ENCODE data around the gene NFATC3. TPM values are rescaled to one million over a fixed set of nuclear protein-coding genes. Genes with fewer than 3 reads are reported as not detected.

The NFATC3 gene
- total RNA-seq, 1 experiment from 2014 or later: 12.1 TPM

GRCh38 chr16:68055395-68055794, 29.8 kb upstream of the NFATC3 start:
- POLR2A ChIA-PET (ENCODE audit: unreplicated experiment): no interaction called here
- Histone ChIP-seq H3F3A (ENCODE audit: low read length, unreplicated experiment) (no peaks in the 10 kb centered on the region), H3K36me3 (ENCODE audit: low read depth, low read length) (0 out of 2 replicates have a peak, but pooled peaks cover 2% of the 10 kb centered on the region), H3K27ac (ENCODE audit: low read length) (no peak overlapping the region), H3K4me3 (ENCODE audit: low read length) (no peak overlapping the region), H4K20me1 (ENCODE audit: low read length) (no peaks in the 10 kb centered on the region), H3K79me2 (ENCODE audit: low read length) (no peaks in the 10 kb centered on the region), H3K9me3 (ENCODE audit: low read length) (no peaks in the 10 kb centered on the region), H3K9me2 (replicated peaks; ENCODE audit: low read length) (no peaks in the 10 kb centered on the region), H2AFZ (ENCODE audit: low read length) (no peak overlapping the region), H3K27me3 (ENCODE audit: low read length) (no peaks in the 10 kb centered on the region), H3K4me2 (ENCODE audit: low read length) (no peak overlapping the region), H3K4me1 (ENCODE audit: insufficient read depth, low read length) (no peaks in the 10 kb centered on the region), H3K9ac (ENCODE audit: low read length) (no peak overlapping the region)
- DNase-seq (no peak), ATAC-seq (no peak)
- BruUV-seq (replicated peaks): no TSS peak
- CTCF ChIA-PET: no interaction called here
- TF ChIP-seq CTCF (conservative IDR thresholded peaks at IDR 0.05; ENCODE audit: low read depth, low read length) (no peak), EZH2phosphoT487 (IDR thresholded peaks at IDR 0.05; ENCODE audit: borderline replicate concordance, low read length) (no peak), EZH2 (IDR thresholded peaks at IDR 0.05; ENCODE audit: low read length, unreplicated experiment) (no peak)
- intact Hi-C loops (cut with micrococcal nuclease): no loop called here

GRCh38 chr16:68059804-68060203, 25.4 kb upstream of the NFATC3 start:
- Histone ChIP-seq H3K9me2 (replicated peaks; ENCODE audit: low read length) (no peaks in the 10 kb centered on the region), H3K27me3 (ENCODE audit: low read length) (no peaks in the 10 kb centered on the region), H3K9me3 (ENCODE audit: low read length) (no peaks in the 10 kb centered on the region), H2AFZ (ENCODE audit: low read length) (no peak overlapping the region), H3K4me1 (ENCODE audit: insufficient read depth, low read length) (no peaks in the 10 kb centered on the region), H3K9ac (ENCODE audit: low read length) (no peak overlapping the region), H3K79me2 (ENCODE audit: low read length) (no peaks in the 10 kb centered on the region), H4K20me1 (ENCODE audit: low read length) (no peaks in the 10 kb centered on the region), H3K27ac (ENCODE audit: low read length) (no peak overlapping the region), H3K36me3 (ENCODE audit: low read depth, low read length) (0 out of 2 replicates have a peak, but pooled peaks cover 2% of the 10 kb centered on the region), H3K4me2 (ENCODE audit: low read length) (no peak overlapping the region), H3K4me3 (ENCODE audit: low read length) (no peak overlapping the region), H3F3A (ENCODE audit: low read length, unreplicated experiment) (no peaks in the 10 kb centered on the region)
- intact Hi-C loops (cut with micrococcal nuclease): no loop called here
- no peak for TF ChIP-seq EZH2phosphoT487 (IDR thresholded peaks at IDR 0.05; ENCODE audit: borderline replicate concordance, low read length)
- no peak for TF ChIP-seq EZH2 (IDR thresholded peaks at IDR 0.05; ENCODE audit: low read length, unreplicated experiment)
- no peak for TF ChIP-seq CTCF (conservative IDR thresholded peaks at IDR 0.05; ENCODE audit: low read depth, low read length)
- ATAC-seq: no peak
- no TSS peak for BruUV-seq (replicated peaks)
- ChIA-PET CTCF (no interaction called here), POLR2A (ENCODE audit: unreplicated experiment) (no interaction called here)
- no peak for DNase-seq

- BruUV-seq (replicated peaks): no TSS peak
- POLR2A ChIA-PET (ENCODE audit: unreplicated experiment): no interaction called here
These were observed 23.8 kb upstream of the NFATC3 start for GRCh38 chr16:68061396-68061795.

More at GRCh38 chr16:68061396-68061795, 23.8 kb upstream of the NFATC3 start:
- DNase-seq (no peak), ATAC-seq (no peak)
- Histone ChIP-seq H2AFZ (ENCODE audit: low read length) (no peak overlapping the region), H3F3A (ENCODE audit: low read length, unreplicated experiment) (no peaks in the 10 kb centered on the region), H3K9ac (ENCODE audit: low read length) (no peak overlapping the region), H3K79me2 (ENCODE audit: low read length) (no peaks in the 10 kb centered on the region), H3K9me2 (replicated peaks; ENCODE audit: low read length) (no peaks in the 10 kb centered on the region), H3K9me3 (ENCODE audit: low read length) (no peaks in the 10 kb centered on the region), H3K4me2 (ENCODE audit: low read length) (no peak overlapping the region), H3K27ac (ENCODE audit: low read length) (no peak overlapping the region), H3K4me1 (ENCODE audit: insufficient read depth, low read length) (no peaks in the 10 kb centered on the region), H4K20me1 (ENCODE audit: low read length) (no peaks in the 10 kb centered on the region), H3K4me3 (ENCODE audit: low read length) (no peak overlapping the region), H3K36me3 (ENCODE audit: low read depth, low read length) (no peaks in the 10 kb centered on the region), H3K27me3 (ENCODE audit: low read length) (no peaks in the 10 kb centered on the region)
- CTCF ChIA-PET: no interaction called here
- TF ChIP-seq EZH2phosphoT487 (IDR thresholded peaks at IDR 0.05; ENCODE audit: borderline replicate concordance, low read length) (no peak), CTCF (conservative IDR thresholded peaks at IDR 0.05; ENCODE audit: low read depth, low read length) (no peak), EZH2 (IDR thresholded peaks at IDR 0.05; ENCODE audit: low read length, unreplicated experiment) (no peak)
- intact Hi-C loops (cut with micrococcal nuclease): no loop called here

Data from PC-3 (cell line).